Measurements from ENCODE around the gene SMIM30. TPM values are rescaled to one million over a fixed set of nuclear protein-coding genes. Genes with fewer than 3 reads are reported as not detected.

The SMIM30 gene
- polyA plus RNA-seq, 4 donors = 48.9 to 76.5 (median 64.2) TPM

GRCh38 chr7:113084496-113085172, 33.7 kb downstream of the SMIM30 start:
- 74 to 81% (median 77%) methylated on average over 4 of the region's 4 CpGs for WGBS, 3 donors
- Histone ChIP-seq H3K9me3 (ENCODE audit: control insufficient read depth in 2 of 2, insufficient read depth in 1 of 2, low read depth in 1 of 2, low read length in 1 of 2) (no peaks in the 10 kb centered on the region), H3K27me3 (ENCODE audit: control insufficient read depth in 3 of 3, insufficient read depth in 3 of 3, low read length in 3 of 3) (peaks cover 0 to 8% (median 6%) of the 10 kb centered on the region in 3 donors), H3K4me1 (ENCODE audit: control insufficient read depth in 3 of 3, insufficient read depth in 2 of 3, low read depth in 1 of 3, low read length in 2 of 3) (peaks cover 0 to 2% (median 0%) of the 10 kb centered on the region in 3 donors), H3K27ac (ENCODE audit: low read depth in 1 of 3, low read length in 2 of 3) (no peak overlapping the region), H3K4me3 (ENCODE audit: low read depth in 1 of 3, low read length in 3 of 3) (no peak overlapping the region), H3K36me3 (ENCODE audit: control insufficient read depth in 3 of 3, insufficient read depth in 2 of 3, low read depth in 1 of 3, low read length in 3 of 3) (no peaks in the 10 kb centered on the region)
- FAIRE-seq = no peak
- no peak for DNase-seq

GRCh38 chr7:113083816-113084495, 34.4 kb downstream of the SMIM30 start:
- Histone ChIP-seq H3K4me3 (ENCODE audit: low read depth in 1 of 3, low read length in 3 of 3) (no peak overlapping the region), H3K4me1 (ENCODE audit: control insufficient read depth in 3 of 3, insufficient read depth in 2 of 3, low read depth in 1 of 3, low read length in 2 of 3) (peaks cover 0 to 2% (median 0%) of the 10 kb centered on the region in 3 donors), H3K9me3 (ENCODE audit: control insufficient read depth in 2 of 2, insufficient read depth in 1 of 2, low read depth in 1 of 2, low read length in 1 of 2) (no peaks in the 10 kb centered on the region), H3K27me3 (ENCODE audit: control insufficient read depth in 3 of 3, insufficient read depth in 3 of 3, low read length in 3 of 3) (peaks cover 0 to 8% (median 6%) of the 10 kb centered on the region in 3 donors), H3K36me3 (ENCODE audit: control insufficient read depth in 3 of 3, insufficient read depth in 2 of 3, low read depth in 1 of 3, low read length in 3 of 3) (no peaks in the 10 kb centered on the region), H3K27ac (ENCODE audit: low read depth in 1 of 3, low read length in 2 of 3) (no peak overlapping the region)
- DNase-seq (no peak), FAIRE-seq (no peak)
- WGBS, 3 donors = 82 to 86% (median 83%) methylated on average over 10 of the region's 10 CpGs

GRCh38 chr7:113083132-113083815, 35.1 kb downstream of the SMIM30 start:
- DNase-seq (no peak), FAIRE-seq (no peak)
- 83 to 87% (median 86%) methylated on average over 1 of the region's 1 CpG for WGBS, 3 donors
- no peak overlapping the region for H3K4me3 ChIP-seq (ENCODE audit: low read depth in 1 of 3, low read length in 3 of 3)
- no peaks in the 10 kb centered on the region for H3K36me3 ChIP-seq (ENCODE audit: control insufficient read depth in 3 of 3, insufficient read depth in 2 of 3, low read depth in 1 of 3, low read length in 3 of 3)
- no peak overlapping the region for H3K27ac ChIP-seq (ENCODE audit: low read depth in 1 of 3, low read length in 2 of 3)
- no peaks in the 10 kb centered on the region for H3K9me3 ChIP-seq (ENCODE audit: control insufficient read depth in 2 of 2, insufficient read depth in 1 of 2, low read depth in 1 of 2, low read length in 1 of 2)
- peaks cover 0 to 8% (median 6%) of the 10 kb centered on the region in 3 donors for H3K27me3 ChIP-seq (ENCODE audit: control insufficient read depth in 3 of 3, insufficient read depth in 3 of 3, low read length in 3 of 3)
- H3K4me1 ChIP-seq (ENCODE audit: control insufficient read depth in 3 of 3, insufficient read depth in 2 of 3, low read depth in 1 of 3, low read length in 2 of 3) = peaks cover 0 to 2% (median 0%) of the 10 kb centered on the region in 3 donors

GRCh38 chr7:113078331-113078730, 40.0 kb downstream of the SMIM30 start:
- H3K36me3 ChIP-seq (ENCODE audit: control insufficient read depth in 3 of 3, insufficient read depth in 2 of 3, low read depth in 1 of 3, low read length in 3 of 3) = no peaks in the 10 kb centered on the region
- DNase-seq (no peak), FAIRE-seq (no peak)
- H3K4me3 ChIP-seq (ENCODE audit: low read depth in 1 of 3, low read length in 3 of 3) = no peak overlapping the region
- no peaks in the 10 kb centered on the region for H3K27me3 ChIP-seq (ENCODE audit: control insufficient read depth in 3 of 3, insufficient read depth in 3 of 3, low read length in 3 of 3)
- H3K9me3 ChIP-seq (ENCODE audit: control insufficient read depth in 2 of 2, insufficient read depth in 1 of 2, low read depth in 1 of 2, low read length in 1 of 2) = no peaks in the 10 kb centered on the region
- 41 to 59% (median 46%) methylated on average over 2 of the region's 2 CpGs for WGBS, 3 donors
- no peak overlapping the region for H3K27ac ChIP-seq (ENCODE audit: low read depth in 1 of 3, low read length in 2 of 3)
- H3K4me1 ChIP-seq (ENCODE audit: control insufficient read depth in 3 of 3, insufficient read depth in 2 of 3, low read depth in 1 of 3, low read length in 2 of 3) = no peaks in the 10 kb centered on the region

DNA sequence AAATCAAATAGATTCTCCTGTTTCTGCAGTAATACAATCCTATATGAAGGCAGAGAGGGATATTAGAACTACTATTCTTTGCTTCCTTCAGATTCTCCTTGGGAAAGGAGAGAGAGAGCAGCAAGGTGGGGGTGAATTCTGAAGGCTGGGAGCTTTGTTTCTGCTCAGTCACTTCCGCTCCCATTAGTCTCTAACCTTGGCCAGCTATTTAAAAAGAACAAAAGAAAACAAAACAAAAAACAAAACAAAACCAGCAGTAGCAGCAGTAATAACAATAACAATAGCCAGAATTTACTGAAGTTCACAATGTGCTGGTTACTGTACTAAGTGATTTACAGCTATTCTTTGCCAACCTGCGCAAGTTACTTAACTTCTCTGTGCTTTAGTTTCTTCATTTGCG, 41.7 kb downstream of the SMIM30 start:
- Histone ChIP-seq H3K27me3 (ENCODE audit: control insufficient read depth in 3 of 3, insufficient read depth in 3 of 3, low read length in 3 of 3) (no peaks in the 10 kb centered on the region), H3K36me3 (ENCODE audit: control insufficient read depth in 3 of 3, insufficient read depth in 2 of 3, low read depth in 1 of 3, low read length in 3 of 3) (no peaks in the 10 kb centered on the region), H3K9me3 (ENCODE audit: control insufficient read depth in 2 of 2, insufficient read depth in 1 of 2, low read depth in 1 of 2, low read length in 1 of 2) (no peaks in the 10 kb centered on the region), H3K27ac (ENCODE audit: low read depth in 1 of 3, low read length in 2 of 3) (no peak overlapping the region), H3K4me3 (ENCODE audit: low read depth in 1 of 3, low read length in 3 of 3) (no peak overlapping the region), H3K4me1 (ENCODE audit: control insufficient read depth in 3 of 3, insufficient read depth in 2 of 3, low read depth in 1 of 3, low read length in 2 of 3) (no peaks in the 10 kb centered on the region)
- DNase-seq = no peak
- 84 to 91% (median 91%) methylated on average over 3 of the region's 3 CpGs for WGBS, 3 donors
- no peak for FAIRE-seq

- Histone ChIP-seq H3K9me3 (ENCODE audit: control insufficient read depth in 2 of 2, insufficient read depth in 1 of 2, low read depth in 1 of 2, low read length in 1 of 2) (no peaks in the 10 kb centered on the region), H3K4me3 (ENCODE audit: low read depth in 1 of 3, low read length in 3 of 3) (no peak overlapping the region), H3K27me3 (ENCODE audit: control insufficient read depth in 3 of 3, insufficient read depth in 3 of 3, low read length in 3 of 3) (no peaks in the 10 kb centered on the region), H3K27ac (ENCODE audit: low read depth in 1 of 3, low read length in 2 of 3) (no peak overlapping the region), H3K4me1 (ENCODE audit: control insufficient read depth in 3 of 3, insufficient read depth in 2 of 3, low read depth in 1 of 3, low read length in 2 of 3) (no peaks in the 10 kb centered on the region), H3K36me3 (ENCODE audit: control insufficient read depth in 3 of 3, insufficient read depth in 2 of 3, low read depth in 1 of 3, low read length in 3 of 3) (no peaks in the 10 kb centered on the region)
- FAIRE-seq (no peak), DNase-seq (no peak)
- 6 to 13% (median 13%) methylated on average over 1 of the region's 1 CpG for WGBS, 3 donors
These were observed 46.9 kb downstream of the SMIM30 start for GRCh38 chr7:113071465-113071864.

Other genes starting within 250 kb of the SMIM30 start
- under 1 TPM in 3 of 4 donors, not detected in 1; under 0.01 to 0.67 (median 0.38) TPM for gene GPR85, start 31.7 kb downstream of the SMIM30 start, polyA plus RNA-seq

All from small intestine (tissue), 7 donors.